GM19395 (cell line): ENCODE measurements around the gene TRMU.

Experiments
- ATAC-seq: cut with Tn5 transposase; IDR thresholded peaks from one replicate; pipeline ENCODE4 v1.9.1; 2021; ENCODE audit warnings: mild to moderate bottlenecking, moderate library complexity; ENCODE audit not compliant: unreplicated experiment

The TRMU gene

DNA sequence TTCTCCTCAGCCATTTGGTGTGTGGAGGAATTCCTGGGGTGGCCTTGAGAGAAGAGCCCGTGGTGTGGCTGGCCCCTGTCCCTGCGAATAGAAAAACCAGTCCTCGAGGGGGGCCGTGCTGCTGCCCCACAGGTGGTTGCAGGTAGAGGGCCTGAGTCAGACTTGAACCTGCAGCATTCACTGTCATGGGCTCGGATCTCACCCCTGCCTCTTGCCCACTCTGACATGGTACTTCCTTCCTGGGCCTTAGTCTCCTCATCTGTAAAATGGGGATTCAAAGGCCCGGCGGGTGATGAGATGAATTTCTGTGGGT lies 19.4 kb downstream of the TRMU start:
- ATAC-seq, result no peak

GRCh38 chr22:46355369-46355995 lies 20.0 kb downstream of the TRMU start:
- no peak for ATAC-seq

GRCh38 chr22:46355996-46356471 lies 20.5 kb downstream of the TRMU start:
- no peak for ATAC-seq

- ATAC-seq, result no peak
Measured at GRCh38 chr22:46356496-46357480, 21.3 kb downstream of the TRMU start.

DNA sequence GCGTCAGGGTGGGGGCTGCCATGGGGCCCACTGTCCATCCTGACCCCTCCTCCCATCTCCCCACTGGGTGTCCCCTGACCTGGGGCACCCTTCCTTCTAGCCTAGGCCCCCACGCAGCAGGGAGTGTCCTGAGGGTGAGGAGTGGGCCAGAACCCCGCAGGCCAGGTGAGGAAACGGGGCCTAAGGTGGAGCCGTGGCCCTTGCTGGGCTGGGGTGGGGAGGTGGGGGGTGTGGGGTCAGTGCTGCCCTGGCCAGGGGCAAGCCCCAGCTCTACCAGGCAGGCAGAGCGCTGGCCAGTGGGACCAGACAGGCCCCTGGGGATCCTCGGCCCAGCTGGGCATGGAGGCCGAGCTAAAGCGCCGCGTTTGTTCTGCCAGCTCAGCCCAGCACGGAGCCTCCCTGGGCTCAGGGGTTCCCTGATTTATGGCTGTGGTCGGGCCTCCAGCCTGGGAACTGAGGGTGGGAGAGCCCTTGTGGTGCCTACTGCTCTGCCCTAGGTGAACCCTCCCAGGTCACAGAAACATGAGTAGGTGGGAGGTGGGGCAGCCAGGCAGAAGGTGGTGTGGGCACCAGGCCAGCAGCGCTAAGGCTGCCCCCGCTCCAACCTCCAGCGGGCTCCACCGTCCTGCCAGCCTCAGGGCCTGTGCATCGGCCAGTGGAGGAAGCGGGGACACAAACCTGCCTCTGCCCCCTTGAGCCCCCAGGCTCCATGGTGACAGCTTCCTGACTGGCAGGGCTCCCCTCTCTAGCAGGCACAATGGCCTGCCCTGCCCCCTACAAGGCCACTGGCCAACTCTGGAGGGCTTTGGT lies 22.4 kb downstream of the TRMU start:
- no peak for ATAC-seq

- ATAC-seq, result no peak
Measured at GRCh38 chr22:46358766-46359165, 23.3 kb downstream of the TRMU start.

GRCh38 chr22:46359362-46359761 lies 23.8 kb downstream of the TRMU start:
- ATAC-seq, result no peak

DNA sequence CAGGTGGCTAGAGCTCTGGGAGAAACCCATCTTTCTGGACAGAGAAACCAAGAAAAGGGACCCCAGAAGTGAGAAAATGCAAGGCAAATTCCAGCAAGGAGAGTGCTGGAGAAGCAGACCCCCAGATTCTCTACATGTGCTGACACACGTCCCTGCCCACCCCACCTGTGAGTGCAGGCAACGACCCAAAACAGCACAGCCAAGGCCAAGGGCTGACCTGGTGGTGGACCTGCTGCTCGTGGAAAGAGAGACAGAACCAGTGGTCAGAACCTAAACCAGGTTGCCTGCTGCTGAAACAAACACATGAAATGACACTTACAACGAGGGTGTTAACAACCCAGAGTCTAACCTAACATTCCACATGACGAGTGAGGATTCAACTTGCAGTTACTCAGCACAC lies 24.6 kb downstream of the TRMU start:
- ATAC-seq, result no peak

DNA sequence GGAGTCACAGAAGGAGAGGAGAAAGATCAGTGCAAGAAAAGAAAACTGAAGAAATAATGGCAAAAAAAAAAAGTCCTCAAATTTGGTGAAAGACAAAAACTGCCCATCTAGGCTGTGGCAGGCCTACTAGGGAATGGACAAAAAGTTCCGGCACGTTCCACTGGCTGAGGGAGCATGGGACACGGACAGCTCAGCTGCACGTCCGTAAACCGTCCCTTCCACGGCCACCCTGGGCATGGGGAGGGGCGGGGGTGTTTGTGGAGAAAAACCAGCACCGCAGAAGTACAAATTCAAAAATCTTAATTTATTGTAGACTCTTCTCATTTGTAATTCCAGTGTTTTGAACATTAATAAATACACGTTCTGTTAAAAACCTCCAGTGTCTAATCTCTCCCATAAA lies 25.4 kb downstream of the TRMU start:
- ATAC-seq, result no peak

GRCh38 chr22:46361826-46362202 lies 26.3 kb downstream of the TRMU start:
- ATAC-seq, result no peak

DNA sequence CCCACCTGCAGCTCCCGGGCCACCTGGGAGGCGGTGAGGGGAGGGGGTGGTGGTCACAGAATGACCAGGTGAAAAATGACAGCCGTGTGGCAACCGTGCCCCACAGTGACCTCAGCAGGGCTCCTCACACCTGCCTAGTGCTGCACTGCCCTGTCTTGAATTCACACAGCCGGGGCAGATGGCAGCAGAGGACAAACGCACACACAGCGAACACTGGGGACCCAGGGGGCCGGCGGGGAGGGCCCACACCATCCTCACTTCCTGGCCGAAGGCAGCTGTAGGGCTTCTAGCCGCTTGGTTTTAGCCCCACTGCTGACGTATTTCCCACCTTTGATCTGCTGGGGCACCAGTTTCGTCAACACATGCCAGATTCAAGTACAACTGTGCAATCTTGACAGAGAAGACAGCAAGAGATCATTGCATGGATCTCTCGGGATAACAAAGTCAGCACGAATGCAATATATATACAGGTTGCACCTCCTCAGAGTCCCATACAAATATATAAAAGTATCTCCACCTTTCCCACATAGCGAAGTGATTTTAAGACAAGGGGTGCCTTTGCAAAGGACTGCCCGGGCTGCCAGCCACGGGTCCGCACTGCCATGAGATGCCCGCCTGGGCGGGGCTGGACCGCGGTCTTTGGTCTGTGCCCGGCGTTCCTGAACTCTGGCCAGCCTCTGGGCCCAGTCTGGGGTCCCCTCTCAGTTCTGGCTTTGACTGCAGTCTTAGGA lies 26.9 kb downstream of the TRMU start:
- no peak for ATAC-seq

DNA sequence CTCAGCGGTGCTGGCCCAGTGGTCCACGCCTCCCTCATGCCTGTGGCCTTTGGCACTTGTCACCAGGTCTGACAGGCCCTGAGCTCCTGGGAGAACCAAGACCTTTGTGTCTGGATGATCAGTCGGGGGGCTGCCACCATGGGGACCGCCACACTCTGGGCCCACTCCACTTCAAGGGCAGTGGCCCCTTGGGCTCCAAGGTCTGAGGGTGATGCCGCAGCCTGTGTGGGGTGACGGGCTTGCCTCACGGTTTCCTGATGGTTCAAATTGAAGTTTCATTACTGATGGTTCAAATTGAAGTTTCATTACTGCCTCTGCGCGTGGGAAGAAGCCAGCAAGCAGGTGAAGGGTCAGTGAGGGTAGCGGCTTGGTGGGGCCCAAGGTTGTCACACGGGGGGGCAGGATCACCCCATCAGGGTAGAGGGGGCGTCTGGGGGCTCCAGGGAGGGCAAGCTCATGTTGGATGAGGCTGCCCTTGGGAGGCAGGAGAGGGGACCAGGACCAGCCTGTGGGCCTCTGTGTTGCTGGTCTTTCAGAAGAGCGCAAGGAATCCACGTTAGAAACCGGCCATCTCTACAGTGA lies 27.5 kb downstream of the TRMU start:
- no peak for ATAC-seq

GRCh38 chr22:46363611-46364321 lies 28.3 kb downstream of the TRMU start:
- ATAC-seq, result no peak

DNA sequence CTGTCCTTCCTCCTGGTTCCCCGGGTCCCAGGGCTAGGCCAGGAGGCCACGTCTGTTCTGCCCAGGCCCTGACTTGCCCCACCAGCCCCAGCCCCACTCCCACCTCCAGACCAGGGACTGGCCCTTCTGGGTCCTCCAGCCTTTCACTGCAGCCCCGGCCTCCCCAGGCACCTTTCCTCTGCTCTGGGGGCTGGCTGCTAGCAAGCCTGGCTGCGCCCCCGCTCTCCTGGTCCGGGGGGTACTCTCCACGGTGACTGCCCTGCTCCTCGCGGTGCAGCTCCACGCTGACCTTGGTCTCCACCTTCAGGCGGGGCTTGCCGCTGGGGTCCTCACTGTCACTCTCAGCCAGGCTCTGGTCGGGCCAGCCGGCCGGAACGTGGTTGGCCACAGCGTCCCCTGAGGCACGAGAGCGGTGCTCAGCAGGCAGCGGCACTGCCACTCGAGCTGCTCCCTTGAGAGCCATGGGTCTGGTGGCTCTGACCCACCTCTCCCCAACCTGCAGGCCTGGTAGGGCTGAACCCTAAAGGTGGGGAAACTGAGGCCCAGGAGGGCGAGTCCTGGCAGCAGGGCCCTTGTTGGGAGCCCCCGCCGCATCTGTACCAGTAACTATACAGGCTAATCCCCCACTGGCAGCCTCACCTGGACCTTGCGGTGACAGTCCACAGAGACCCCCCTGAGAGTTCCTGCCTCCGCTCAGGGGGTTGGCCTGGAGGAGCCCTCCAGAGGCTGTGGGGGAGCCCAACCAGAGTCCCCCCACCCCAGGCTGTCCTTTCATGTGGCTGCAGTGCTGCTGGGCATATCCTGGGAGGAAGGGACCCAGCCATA lies 29.0 kb downstream of the TRMU start:
- ATAC-seq, result no peak

GRCh38 chr22:46365166-46365624 lies 29.7 kb downstream of the TRMU start:
- ATAC-seq, result no peak

DNA sequence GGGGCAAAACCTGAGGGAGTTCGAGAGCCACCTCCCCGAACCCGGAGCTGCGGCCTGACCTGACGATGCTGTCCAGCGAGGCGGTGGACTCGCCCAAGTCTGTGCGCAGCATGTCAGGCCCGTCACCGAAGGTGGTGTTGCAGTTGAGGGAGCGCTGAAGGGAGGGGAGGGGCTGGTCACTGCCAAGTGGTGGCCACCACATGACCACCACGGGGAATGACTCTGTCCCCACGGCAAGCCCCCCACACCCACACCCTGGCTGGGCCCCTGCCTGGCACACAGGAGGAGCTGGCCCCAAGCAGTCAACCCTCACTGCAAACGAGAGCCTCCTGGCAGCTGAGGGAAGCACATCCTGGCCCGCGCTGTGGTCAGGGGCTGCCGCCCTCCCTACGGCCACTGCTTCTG lies 30.8 kb downstream of the TRMU start:
- no peak for ATAC-seq

DNA sequence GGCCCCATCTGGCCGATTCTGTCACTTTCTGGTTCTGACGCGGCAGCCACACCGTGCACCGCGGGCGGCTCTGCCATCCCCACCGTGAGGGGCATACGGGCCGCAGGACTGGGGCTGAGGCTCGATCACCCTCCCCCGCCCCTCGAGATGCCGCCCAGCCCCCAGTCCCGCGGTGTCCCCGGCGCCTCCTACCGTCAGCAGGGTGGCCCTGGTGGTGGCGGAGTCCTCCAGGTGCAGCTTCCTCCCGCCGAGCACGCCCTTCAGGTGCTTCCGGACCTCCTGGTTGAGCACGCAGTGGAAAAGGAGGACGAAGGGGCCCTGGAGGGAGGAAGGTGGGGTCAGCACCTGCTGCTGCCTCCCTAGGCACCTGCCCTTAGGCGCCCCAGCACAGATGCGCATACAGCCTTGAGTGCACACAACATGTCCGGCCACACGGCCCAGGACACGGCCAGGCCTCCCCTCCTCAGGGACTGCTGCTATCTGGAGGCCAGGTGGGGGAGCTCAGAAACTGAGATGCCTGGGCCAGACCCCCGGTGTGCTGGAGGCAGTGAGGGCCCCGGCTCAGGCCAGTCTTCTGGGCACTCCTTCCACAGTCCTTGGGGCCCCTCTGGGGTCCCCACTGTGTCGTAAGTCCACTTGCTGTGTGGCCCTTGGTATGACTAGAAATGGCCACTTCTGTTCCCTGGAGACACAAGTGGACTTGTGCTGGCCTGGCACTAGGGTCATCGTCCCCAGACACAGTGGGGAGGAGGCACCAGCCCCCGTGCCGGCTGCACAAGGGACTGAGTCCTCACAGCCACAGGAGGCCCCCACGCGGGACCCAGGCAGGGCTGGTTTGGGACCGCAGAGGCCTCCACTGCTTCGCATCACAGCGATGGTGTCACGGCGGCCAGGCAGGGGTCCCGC lies 31.5 kb downstream of the TRMU start:
- ATAC-seq, result no peak

GRCh38 chr22:46367707-46368191 lies 32.2 kb downstream of the TRMU start:
- ATAC-seq, result no peak
